ENCODE data around the gene ADGRG6. TPM values are rescaled to one million over a fixed set of nuclear protein-coding genes. Genes with fewer than 3 reads are reported as not detected.

ADGRG6 gene
- total RNA-seq, 4 donors from 2014 or later = 1.5 to 6.0 (median 3.2) TPM

- no peak overlapping the region for H3K27ac ChIP-seq
- intact Hi-C loops (cut with DNase I; ENCODE audit: low total_unique reads) (no loop called here), in situ Hi-C loops (cut with MboI; ENCODE audit: low sequenced_read_pairs in 4 of 4) (no loop called here)
- no peaks in the 10 kb centered on the region for H3K4me1 ChIP-seq
- H3K4me3 ChIP-seq = no peak overlapping the region
- no peaks in the 10 kb centered on the region for H3K27me3 ChIP-seq
- no peak for TF ChIP-seq POLR2A (IDR thresholded peaks at IDR 0.05)
- no peak for ATAC-seq
- no peaks in the 10 kb centered on the region for H3K36me3 ChIP-seq
- DNase-seq = no peak
- no peaks in the 10 kb centered on the region for H3K9me3 ChIP-seq
Observed at GRCh38 chr6:142455957-142456589, 154.3 kb downstream of the ADGRG6 start.

GRCh38 chr6:142457638-142458406 is 156.0 kb downstream of the ADGRG6 start:
- Histone ChIP-seq H3K27me3 (no peaks in the 10 kb centered on the region), H3K9me3 (no peaks in the 10 kb centered on the region), H3K4me1 (no peaks in the 10 kb centered on the region), H3K4me3 (no peak overlapping the region), H3K27ac (no peak overlapping the region), H3K36me3 (no peaks in the 10 kb centered on the region)
- TF ChIP-seq CTCF (IDR thresholded peaks at IDR 0.05 in 4 of 5, conservative IDR thresholded peaks at IDR 0.05 in 1 of 5) (no peak), POLR2A (IDR thresholded peaks at IDR 0.05) (no peak)
- DNase-seq = no peak
- ATAC-seq = no peak
- intact Hi-C loops (cut with DNase I; ENCODE audit: low total_unique reads) (no loop called here), in situ Hi-C loops (cut with MboI; ENCODE audit: low sequenced_read_pairs in 4 of 4) (no loop called here)

GRCh38 chr6:142458836-142459235 is 157.0 kb downstream of the ADGRG6 start:
- in situ Hi-C loops (cut with MboI; ENCODE audit: low sequenced_read_pairs in 4 of 4) (no loop called here), intact Hi-C loops (cut with DNase I; ENCODE audit: low total_unique reads) (no loop called here)
- Histone ChIP-seq H3K27ac (no peak overlapping the region), H3K9me3 (no peaks in the 10 kb centered on the region), H3K4me3 (no peak overlapping the region), H3K36me3 (no peaks in the 10 kb centered on the region), H3K4me1 (no peaks in the 10 kb centered on the region), H3K27me3 (no peaks in the 10 kb centered on the region)
- no peak for TF ChIP-seq CTCF (IDR thresholded peaks at IDR 0.05 in 4 of 5, conservative IDR thresholded peaks at IDR 0.05 in 1 of 5)
- no peak for TF ChIP-seq POLR2A (IDR thresholded peaks at IDR 0.05)
- ATAC-seq (no peak), DNase-seq (no peak)

- Histone ChIP-seq H3K27ac (no peak overlapping the region), H3K4me3 (no peak overlapping the region), H3K36me3 (no peaks in the 10 kb centered on the region), H3K9me3 (no peaks in the 10 kb centered on the region), H3K27me3 (no peaks in the 10 kb centered on the region), H3K4me1 (no peaks in the 10 kb centered on the region)
- TF ChIP-seq CTCF (IDR thresholded peaks at IDR 0.05 in 4 of 5, conservative IDR thresholded peaks at IDR 0.05 in 1 of 5) (no peak), POLR2A (IDR thresholded peaks at IDR 0.05) (no peak)
- intact Hi-C loops (cut with DNase I; ENCODE audit: low total_unique reads) = no loop called here
- DNase-seq = no peak
- in situ Hi-C loops (cut with MboI; ENCODE audit: low sequenced_read_pairs in 4 of 4) = no loop called here
- no peak for ATAC-seq
Observed at GRCh38 chr6:142459271-142459670, 157.5 kb downstream of the ADGRG6 start.

GRCh38 chr6:142462260-142462659 is 160.5 kb downstream of the ADGRG6 start:
- H3K27me3 ChIP-seq = no peaks in the 10 kb centered on the region
- no peaks in the 10 kb centered on the region for H3K4me1 ChIP-seq
- no peak overlapping the region for H3K27ac ChIP-seq
- no peaks in the 10 kb centered on the region for H3K36me3 ChIP-seq
- intact Hi-C loops (cut with DNase I; ENCODE audit: low total_unique reads) (no loop called here), in situ Hi-C loops (cut with MboI; ENCODE audit: low sequenced_read_pairs in 4 of 4) (no loop called here)
- no peak overlapping the region for H3K4me3 ChIP-seq
- ATAC-seq (no peak), DNase-seq (no peak)
- TF ChIP-seq POLR2A (IDR thresholded peaks at IDR 0.05) = no peak
- no peak for TF ChIP-seq CTCF (IDR thresholded peaks at IDR 0.05 in 4 of 5, conservative IDR thresholded peaks at IDR 0.05 in 1 of 5)
- H3K9me3 ChIP-seq = no peaks in the 10 kb centered on the region
